GM19238 (cell line): ENCODE measurements around the gene PTGER4.

Source experiments
- DNase-seq: peaks from one replicate; pipeline ENCODE4 v3.0.0; 2011; ENCODE audit warnings: low spot score; ENCODE audit not compliant: insufficient read length

Gene PTGER4

GRCh38 chr5:40669606-40670390, 9.9 kb upstream of the PTGER4 start:
- no peak for DNase-seq

- no peak for DNase-seq
These were observed 7.3 kb upstream of the PTGER4 start for GRCh38 chr5:40672425-40672824.

GRCh38 chr5:40674661-40675235, 5.0 kb upstream of the PTGER4 start:
- DNase-seq, result no peak

GRCh38 chr5:40675396-40676133, 4.2 kb upstream of the PTGER4 start:
- DNase-seq, result no peak

DNA sequence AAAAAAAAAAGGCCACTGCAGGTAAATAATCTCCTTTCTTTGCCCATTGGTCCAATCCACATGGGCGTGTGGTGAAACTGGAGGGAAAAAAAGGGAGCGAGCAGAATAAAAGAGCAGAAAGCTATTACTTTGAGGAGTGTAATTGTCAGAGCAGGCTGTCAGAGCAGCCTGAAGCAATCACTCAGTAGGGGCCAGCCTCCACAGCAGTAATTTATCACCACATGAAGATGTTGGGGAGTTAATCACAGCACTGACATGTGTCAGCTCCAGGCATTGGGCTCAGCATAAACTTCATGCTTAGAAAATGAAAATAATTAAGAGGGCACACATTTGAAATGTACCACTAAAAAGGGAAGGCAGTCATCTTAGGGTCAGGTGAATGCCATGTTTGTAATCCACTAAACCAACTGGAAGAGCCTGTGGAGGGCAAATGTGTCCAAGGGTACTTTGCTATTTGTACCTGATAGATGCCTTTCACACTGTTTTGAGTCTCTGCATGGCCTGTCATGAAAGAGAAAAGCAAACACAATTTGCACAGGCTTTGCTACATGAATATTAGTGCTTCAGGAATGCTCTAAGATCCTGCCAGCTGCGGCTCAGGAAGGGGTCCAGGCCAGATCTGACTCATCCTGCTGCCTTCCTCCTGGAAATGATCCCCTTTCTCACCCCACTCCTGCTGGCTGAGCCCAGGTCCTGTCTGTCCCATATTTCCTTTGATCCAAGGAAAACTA, 2.9 kb upstream of the PTGER4 start:
- no peak for DNase-seq

DNA sequence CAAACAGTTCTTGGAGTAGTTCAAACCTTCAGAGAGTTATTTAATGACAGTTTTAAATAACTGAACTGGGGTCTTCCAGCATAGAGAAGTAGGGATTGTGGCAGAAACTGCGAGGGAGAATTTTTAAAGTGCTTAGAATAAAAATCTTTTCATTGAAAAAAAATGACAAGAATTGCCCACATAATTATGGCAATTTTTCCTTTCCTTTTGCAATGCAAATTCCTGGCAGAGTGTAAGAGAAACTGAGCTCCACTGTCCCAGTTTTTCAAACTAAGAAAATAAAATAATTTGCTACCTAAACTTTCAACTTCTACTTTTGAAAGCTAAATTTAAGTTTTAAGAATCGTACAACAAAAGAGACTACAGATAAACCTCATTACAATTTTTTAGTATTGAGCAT, 2.3 kb upstream of the PTGER4 start:
- DNase-seq, result no peak

DNA sequence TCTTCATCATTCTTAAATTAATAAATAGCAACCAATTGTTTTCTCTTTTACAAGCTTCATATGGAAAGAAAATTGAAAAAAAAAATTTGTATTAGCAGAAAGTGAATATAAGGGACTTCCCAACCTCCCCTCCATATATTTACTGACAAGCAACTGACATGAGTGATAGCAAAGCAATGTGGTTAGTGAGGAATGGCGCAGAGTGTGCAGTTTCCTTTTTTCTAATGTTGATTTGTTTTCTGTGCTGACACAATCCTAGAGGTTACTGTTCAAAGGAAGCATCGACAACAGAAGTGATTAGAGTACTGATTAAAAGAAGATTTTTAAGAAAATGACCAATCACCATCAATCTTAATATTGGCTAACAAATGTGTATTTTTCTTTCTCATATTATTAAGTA, 1.7 kb upstream of the PTGER4 start:
- DNase-seq, result no peak

DNA sequence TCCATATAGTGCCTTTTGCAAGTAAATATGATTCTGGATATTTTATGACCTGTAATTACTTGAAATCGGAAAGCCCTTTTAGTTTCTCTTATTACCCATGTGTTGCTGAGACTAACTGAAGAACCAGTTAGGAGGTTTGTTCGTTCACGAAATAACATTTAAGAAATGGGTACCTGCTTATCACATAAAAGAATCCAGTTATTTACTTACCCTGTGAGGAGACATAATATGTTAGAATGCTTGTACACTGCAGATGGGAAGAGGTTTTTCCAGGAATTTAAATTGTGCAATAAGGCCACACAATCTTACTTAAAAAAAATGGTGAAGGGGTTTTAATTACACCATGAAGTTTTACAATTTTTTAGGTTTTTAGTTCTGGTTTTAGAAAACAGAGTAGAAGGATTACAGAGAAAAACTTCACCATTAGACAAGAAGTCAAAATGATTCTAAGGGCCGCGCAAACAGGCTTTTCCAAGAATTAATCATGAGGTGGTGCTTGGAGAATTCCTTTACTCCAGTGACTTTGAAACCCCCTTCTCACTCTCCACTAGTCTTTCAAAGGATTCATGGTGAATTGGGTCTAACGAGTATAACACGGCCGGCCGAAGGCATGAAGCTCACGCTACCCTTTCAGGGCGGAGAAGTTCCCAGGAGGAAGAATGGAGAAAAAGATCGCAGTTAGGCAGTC, 1.1 kb upstream of the PTGER4 start:
- no peak for DNase-seq

GRCh38 chr5:40679148-40679912, 385 bp upstream of the PTGER4 start:
- peak; percentile 69 for DNase-seq

GRCh38 chr5:40680741-40681362, 1.1 kb downstream of the PTGER4 start:
- DNase-seq, result no peak

DNA sequence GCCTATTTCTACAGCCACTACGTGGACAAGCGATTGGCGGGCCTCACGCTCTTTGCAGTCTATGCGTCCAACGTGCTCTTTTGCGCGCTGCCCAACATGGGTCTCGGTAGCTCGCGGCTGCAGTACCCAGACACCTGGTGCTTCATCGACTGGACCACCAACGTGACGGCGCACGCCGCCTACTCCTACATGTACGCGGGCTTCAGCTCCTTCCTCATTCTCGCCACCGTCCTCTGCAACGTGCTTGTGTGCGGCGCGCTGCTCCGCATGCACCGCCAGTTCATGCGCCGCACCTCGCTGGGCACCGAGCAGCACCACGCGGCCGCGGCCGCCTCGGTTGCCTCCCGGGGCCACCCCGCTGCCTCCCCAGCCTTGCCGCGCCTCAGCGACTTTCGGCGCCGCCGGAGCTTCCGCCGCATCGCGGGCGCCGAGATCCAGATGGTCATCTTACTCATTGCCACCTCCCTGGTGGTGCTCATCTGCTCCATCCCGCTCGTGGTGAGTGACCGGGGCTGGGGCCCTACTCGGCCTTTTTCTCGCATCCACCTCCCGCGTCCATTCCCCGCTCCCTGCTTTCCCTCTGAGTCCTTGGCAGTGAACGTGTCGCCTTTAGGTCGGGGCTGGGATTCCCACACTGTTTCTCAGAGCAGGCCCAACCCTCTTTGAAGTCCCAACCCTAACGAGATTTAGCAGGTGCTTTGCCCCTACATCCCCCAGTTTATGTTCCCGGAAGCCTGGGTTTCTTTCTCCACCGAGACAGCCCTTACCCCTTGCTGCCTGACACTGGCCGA, 1.8 kb downstream of the PTGER4 start:
- no peak for DNase-seq

DNA sequence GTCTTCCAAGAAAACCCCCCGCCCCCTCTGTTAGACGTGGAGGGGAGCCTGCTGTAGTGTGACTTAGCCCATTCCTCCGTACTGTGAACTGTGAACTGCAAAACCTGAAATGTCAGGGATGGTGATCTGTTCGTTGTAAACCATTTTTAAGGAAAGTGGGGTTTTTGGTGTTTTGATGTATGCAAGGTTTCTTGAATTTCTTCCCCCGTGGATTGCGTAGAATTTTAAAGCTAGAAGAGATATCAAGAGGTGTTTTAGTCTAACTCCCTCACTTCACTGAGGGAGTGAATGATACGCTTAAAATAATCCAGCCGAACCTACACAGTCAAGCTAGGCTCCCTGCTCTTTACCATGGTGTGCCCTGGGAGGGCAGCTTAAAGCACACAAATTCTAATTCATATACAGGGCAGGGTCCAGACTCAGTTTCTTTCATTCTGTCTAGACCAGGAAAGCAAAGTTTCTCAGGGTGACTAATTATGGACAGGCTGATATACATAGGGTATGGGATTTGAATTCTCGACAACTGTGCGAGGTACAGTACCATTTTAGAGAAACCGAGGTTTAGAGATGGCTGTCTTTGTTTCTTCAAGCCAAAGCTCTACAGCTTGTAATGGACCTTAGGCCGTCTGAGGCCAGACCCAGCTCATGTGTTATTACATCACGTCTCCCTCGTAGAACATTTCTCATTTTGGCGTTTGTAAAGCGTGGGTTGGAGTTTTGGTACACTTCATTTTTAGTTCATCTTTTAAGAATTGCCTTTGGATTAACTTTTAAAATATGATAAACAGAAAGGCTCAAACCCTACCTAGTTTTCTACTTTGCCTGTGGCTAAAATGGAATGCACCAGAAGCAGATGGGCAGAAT, 2.7 kb downstream of the PTGER4 start:
- no peak for DNase-seq

DNA sequence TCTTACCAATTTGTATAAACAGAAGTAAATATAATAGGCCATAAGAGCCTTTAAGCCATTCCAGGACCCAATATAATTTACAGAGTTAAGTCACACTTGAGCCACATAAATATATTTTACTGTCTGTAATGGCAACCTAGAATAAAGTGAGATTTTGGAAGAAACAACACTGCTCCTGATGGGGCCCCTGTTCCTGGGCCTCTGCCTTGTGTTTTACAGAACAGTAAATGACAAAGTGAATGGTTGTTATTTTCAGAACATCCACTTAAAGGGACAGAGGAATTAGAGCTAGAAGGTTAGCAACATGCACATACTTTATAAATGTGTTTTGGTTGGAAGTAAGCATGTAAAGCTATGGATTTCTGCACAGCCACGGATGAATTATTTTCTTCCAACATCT, 3.6 kb downstream of the PTGER4 start:
- no peak for DNase-seq

DNA sequence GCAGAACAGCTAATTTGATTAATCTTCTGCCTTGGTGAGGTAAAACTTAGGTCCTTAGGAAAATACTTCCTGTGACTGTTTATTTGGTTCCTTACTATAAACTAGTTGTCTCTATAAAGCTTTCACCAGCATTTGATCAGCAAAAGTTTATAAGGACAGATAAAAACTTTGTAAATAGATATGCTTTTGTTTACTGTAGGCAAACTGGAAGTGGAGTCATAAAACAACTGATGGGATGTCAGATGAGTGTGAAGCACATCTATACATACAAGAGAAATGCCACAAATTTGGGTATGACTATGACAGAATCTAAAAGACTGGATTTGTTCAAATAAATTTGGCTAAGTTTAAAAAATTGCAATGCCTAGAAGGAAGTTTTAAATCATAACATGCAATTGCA, 5.5 kb downstream of the PTGER4 start:
- DNase-seq, result no peak

GRCh38 chr5:40685976-40686486, 6.3 kb downstream of the PTGER4 start:
- DNase-seq, result no peak

DNA sequence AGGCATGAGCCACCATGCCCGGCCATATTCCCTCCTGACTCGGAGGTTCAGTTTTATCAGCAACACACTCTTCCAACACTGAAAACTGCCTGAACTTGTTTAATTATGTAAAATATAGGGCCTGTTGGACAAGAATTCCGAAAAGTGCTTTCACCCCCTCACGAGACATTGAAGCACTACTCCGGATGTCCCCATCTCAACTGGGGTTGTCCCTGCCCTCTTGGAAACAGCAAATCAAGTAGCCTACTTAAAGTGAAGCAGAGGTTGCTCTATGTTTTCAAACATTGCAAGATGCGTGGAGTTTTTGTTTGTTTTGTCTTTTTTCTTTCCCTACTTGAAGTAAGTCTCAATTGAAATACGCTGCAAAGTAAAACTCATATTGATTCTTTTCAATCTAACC, 7.6 kb downstream of the PTGER4 start:
- DNase-seq, result no peak

DNA sequence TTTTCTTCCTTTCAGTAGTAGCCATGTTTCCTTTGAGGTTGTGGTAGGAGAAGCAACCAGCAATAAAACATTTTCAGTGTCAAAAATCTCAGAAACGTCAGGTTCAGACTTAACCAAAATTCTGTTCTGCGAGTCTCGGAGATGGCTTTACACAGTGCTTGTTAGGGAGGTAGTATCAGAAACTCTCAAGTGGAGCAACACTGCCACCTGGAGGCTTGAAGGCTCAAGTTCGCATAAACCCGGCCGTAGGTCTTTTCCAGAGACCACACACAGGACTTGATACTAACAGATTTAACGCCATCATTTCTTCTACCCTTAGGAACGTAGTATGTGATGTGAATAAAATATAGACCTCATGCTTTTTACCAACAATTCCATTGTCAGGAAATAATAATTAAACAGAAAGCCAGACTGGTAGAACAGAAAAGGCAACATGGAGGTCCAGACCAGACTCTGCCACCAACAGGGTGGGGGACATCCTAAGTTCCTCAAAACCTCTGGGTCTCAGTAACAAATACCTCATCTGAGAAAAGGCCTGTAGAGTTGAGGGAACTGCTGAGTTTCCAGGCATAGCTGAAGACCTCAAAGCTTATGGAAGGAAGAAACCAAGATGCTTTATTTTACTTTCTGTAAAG, 8.5 kb downstream of the PTGER4 start:
- peak; percentile 43 for DNase-seq

DNA sequence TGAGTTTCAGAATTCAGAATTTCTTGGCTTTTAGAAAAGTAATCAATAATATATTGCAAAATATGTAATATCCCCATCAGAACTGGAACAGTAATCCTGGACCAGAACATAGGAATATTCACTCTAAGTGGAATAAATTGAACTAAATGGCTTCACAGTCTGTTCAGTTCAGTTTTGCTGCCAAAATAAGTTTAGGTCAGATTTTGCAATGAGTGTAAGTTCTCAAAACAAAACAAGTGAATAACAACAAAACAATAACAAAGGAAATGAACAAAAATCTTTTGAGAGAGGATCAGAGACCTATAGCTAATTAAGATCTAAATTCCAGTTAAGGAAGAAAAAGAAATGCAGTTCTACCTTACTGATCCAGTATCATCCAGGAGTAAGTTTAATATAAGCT, 9.3 kb downstream of the PTGER4 start:
- no peak for DNase-seq
